HCT116 (cell line): Measurements from ENCODE around the gene TXNRD3. TPM values are rescaled to one million over a fixed set of nuclear protein-coding genes. Genes with fewer than 3 reads are reported as not detected.
A peak's percentile ranks its signal among the peaks of the same experiment; 100 is the strongest.

Experiments
- ATAC-seq: fragments of 200-7000 bp; cut with Tn5 transposase; 2 replicates; pipeline ENCODE4 v1.9.1; 2020; ENCODE audit warnings: mild to moderate bottlenecking, moderate library complexity
- BruUV-seq: library from RNA; stranded (reverse); fragments of 400-500 nt; replicated peaks from 2 replicates; lab custom pipeline; 2021; lab: Mats Ljungman, UMichigan
- CTCF ChIA-PET: fragments of 300-600 bp; sonication (Branson Sonifier 250); formaldehyde crosslinking; loops from one replicate; lab custom pipeline; 2021; ENCODE audit warnings: antibody characterized with exemption; lab: Charles Lee
- POLR2A ChIA-PET: fragments of 300-600, 350-600 bp; sonication (Branson Sonifier 250); formaldehyde crosslinking; loops from one replicate; lab custom pipeline; 2021; ENCODE audit warnings: antibody characterized with exemption; lab: Charles Lee
- RAD21 ChIA-PET, 2 experiments: fragments of 300-600 bp; sonication (Branson Sonifier 250); formaldehyde crosslinking; loops; one replicate each; lab custom pipeline; 2023; ENCODE audit warnings: low total read pairs in 2 of 2; ENCODE audit not compliant: uncharacterized antibody in 2 of 2, unreplicated experiment in 2 of 2, low non-redundant PET in 1 of 2; lab: Charles Lee
- DNase-seq: peaks from one replicate; pipeline ENCODE4 v3.0.0-alpha.2; 2010; ENCODE audit warnings: low read depth, low spot score
- H2AFZ ChIP-seq: fragments of 200-600 bp; shearing (Covaris generic), sonication (generic); 2 replicates; pipeline ENCODE4 v1.6.1; 2017; ENCODE audit warnings: low read depth, mixed run types, mixed read lengths, antibody characterized with exemption, low read length; ENCODE audit not compliant: poor library complexity, severe bottlenecking
- H3K27ac ChIP-seq: 2 replicates; pipeline ENCODE4 v1.5.1; 2012; ENCODE audit warnings: low read depth, low read length
- H3K27me3 ChIP-seq: fragments of 200-600 bp; sonication (generic); 2 replicates; pipeline ENCODE4 v1.6.1; 2016; ENCODE audit warnings: mixed run types, low read length, mixed read lengths; ENCODE audit not compliant: insufficient read depth
- H3K36me3 ChIP-seq, 2 experiments: fragments of 200-500 bp in 1 of 2; fragments of 200-600 bp in 1 of 2; sonication (Bioruptor generic) in 1 of 2; sonication (generic) in 1 of 2; 2 replicates each; pipeline versions ENCODE4 v1.5.1 to v1.6.1; 2014 to 2016; ENCODE audit warnings: low read length in 2 of 2, inconsistent platforms in 1 of 2, mixed read lengths in 1 of 2, mixed run types in 1 of 2; ENCODE audit not compliant: insufficient read depth in 2 of 2, control insufficient read depth in 1 of 2
- H3K4me1 ChIP-seq, 2 experiments: fragments of 200-600 bp in 1 of 2; sonication (generic) in 1 of 2; 2 replicates each; pipeline versions ENCODE4 v1.5.1 to v1.6.1; 2012 to 2017; ENCODE audit warnings: low read length in 2 of 2, inconsistent platforms in 1 of 2, mild to moderate bottlenecking in 1 of 2, mixed read lengths in 1 of 2, mixed run types in 1 of 2, moderate library complexity in 1 of 2; ENCODE audit not compliant: insufficient read depth in 2 of 2, control insufficient read depth in 1 of 2
- H3K4me2 ChIP-seq: fragments of 200-600 bp; sonication (generic); 2 replicates; pipeline ENCODE4 v1.6.1; 2017; ENCODE audit warnings: mixed run types, low read length, mixed read lengths
- H3K4me3 ChIP-seq, 2 experiments: fragments of 200-600 bp in 1 of 2; sonication (generic) in 1 of 2; replicated peaks in 1 of 2; 2 replicates each; pipeline ENCODE4 v1.5.1; 2011 to 2016; ENCODE audit warnings: low read length in 2 of 2, control low read depth in 1 of 2, low read depth in 1 of 2, mild to moderate bottlenecking in 1 of 2, mixed read lengths in 1 of 2, mixed run types in 1 of 2
- H3K79me2 ChIP-seq: fragments of 200-600 bp; sonication (generic); 2 replicates; pipeline ENCODE4 v1.6.1; 2017; ENCODE audit warnings: mild to moderate bottlenecking, mixed run types, low read length, moderate library complexity, mixed read lengths; ENCODE audit not compliant: insufficient read depth
- H3K9ac ChIP-seq: fragments of 200-600 bp; sonication (generic); 2 replicates; pipeline ENCODE4 v1.6.1; 2016; ENCODE audit warnings: low read length, mixed read lengths
- H3K9me2 ChIP-seq: fragments of 200-600 bp; sonication (generic), shearing (Covaris generic); 2 replicates; pipeline ENCODE4 v1.6.1; 2017; ENCODE audit warnings: mixed run types, mild to moderate bottlenecking, moderate library complexity; ENCODE audit not compliant: insufficient read depth
- H3K9me3 ChIP-seq, 2 experiments: fragments of 200-500 bp in 1 of 2; fragments of 200-600 bp in 1 of 2; sonication (Bioruptor generic) in 1 of 2; sonication (generic) in 1 of 2; 2 replicates each; pipeline ENCODE4 v1.6.1; 2014 to 2017; ENCODE audit warnings: low read length in 2 of 2, mixed read lengths in 2 of 2, inconsistent platforms in 1 of 2, low read depth in 1 of 2, mild to moderate bottlenecking in 1 of 2, mixed run types in 1 of 2, moderate library complexity in 1 of 2; ENCODE audit not compliant: control insufficient read depth in 1 of 2, insufficient read depth in 1 of 2
- H4K20me1 ChIP-seq: fragments of 200-600 bp; sonication (generic), shearing (Covaris generic); 2 replicates; pipeline ENCODE4 v1.6.1; 2017; ENCODE audit warnings: mixed run types, mild to moderate bottlenecking, moderate library complexity; ENCODE audit not compliant: insufficient read depth
- CEBPB ChIP-seq: IDR thresholded peaks from 2 replicates; pipeline ENCODE4 v1.6.1; 2012; ENCODE audit warnings: low read depth
- EZH2phosphoT487 ChIP-seq: fragments of 200-600 bp; IDR thresholded peaks from 2 replicates; pipeline ENCODE4 v1.6.1; 2018; ENCODE audit warnings: antibody characterized with exemption, borderline replicate concordance
- FOSL1 ChIP-seq: IDR thresholded peaks from 2 replicates; pipeline ENCODE4 v1.6.1; 2012; ENCODE audit warnings: low read depth
- POLR2A ChIP-seq: IDR thresholded peaks from 2 replicates; pipeline ENCODE4 v1.7.0; 2011; ENCODE audit warnings: borderline replicate concordance; ENCODE audit not compliant: insufficient read depth, insufficient read length; ENCODE audit errors: extremely low read depth
- RAD21 ChIP-seq: IDR thresholded peaks from 2 replicates; pipeline ENCODE4 v1.6.1; 2012; ENCODE audit warnings: low read depth, mild to moderate bottlenecking
- SP1 ChIP-seq: IDR thresholded peaks from 2 replicates; pipeline ENCODE4 v1.6.1; 2012; ENCODE audit warnings: low read depth
- TCF7L2 ChIP-seq: IDR thresholded peaks from 2 replicates; pipeline ENCODE4 v1.7.0; 2011; ENCODE audit warnings: borderline replicate concordance, inconsistent platforms; ENCODE audit not compliant: insufficient read depth, insufficient read length; ENCODE audit errors: extremely low read depth
- ZFX ChIP-seq: fragments of 450-650 bp; IDR thresholded peaks from 2 replicates; pipeline ENCODE4 v1.6.1; 2017
- ZNF274 ChIP-seq: fragments of 200-500 bp; sonication (Bioruptor generic); IDR thresholded peaks from 2 replicates; pipeline ENCODE4 v1.6.1; 2014; ENCODE audit warnings: mild to moderate bottlenecking, low read depth, low read length, inconsistent platforms
- intact Hi-C: fragments of 100-400 bp; cut with micrococcal nuclease; formaldehyde crosslinking; loops from 2 replicates; pipeline ENCODE4 v1.10.0; 2022
- total RNA-seq: library from RNA; stranded (reverse); gene quantifications from one replicate; pipeline ENCODE4 v1.2.1, GENCODE V29; 2021; ENCODE audit not compliant: unreplicated experiment
- TF ChIP-seq, protein P1 (sequence below): IDR thresholded peaks from 2 replicates; pipeline ENCODE4 v1.6.1; 2012

TXNRD3 gene
- total RNA-seq, 1 experiment from 2014 or later, result 19.3 TPM

DNA sequence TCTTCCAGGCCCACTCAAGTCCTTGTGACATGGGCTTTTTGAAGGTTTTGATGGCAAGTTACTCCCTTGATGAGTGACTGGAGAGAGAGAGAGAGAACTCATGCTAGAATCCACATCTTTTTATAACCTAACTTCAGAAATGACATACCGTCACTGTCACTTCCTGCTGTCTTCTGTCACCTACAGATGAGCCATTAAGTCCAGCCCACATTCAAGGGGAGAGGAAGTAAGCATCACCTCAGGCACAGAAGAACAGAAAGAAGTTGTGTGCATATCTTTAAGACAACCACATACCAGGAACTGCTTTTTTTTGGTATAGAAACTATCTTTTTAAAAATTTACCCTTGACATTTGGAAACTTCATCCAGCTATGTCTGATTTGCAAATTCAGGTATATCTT is 16.6 kb upstream of the TXNRD3 start:
- Histone ChIP-seq H3K27ac (no peak overlapping the region), H3K9ac (no peak overlapping the region), H3K4me1 (no peaks in the 10 kb centered on the region), H3K4me2 (no peak overlapping the region), H4K20me1 (no peaks in the 10 kb centered on the region), H3K36me3 (no peaks in the 10 kb centered on the region), H3K9me3 (no peaks in the 10 kb centered on the region; a peak in 1 of 4 replicates), H3K79me2 (no peaks in the 10 kb centered on the region), H3K4me3 (no peak overlapping the region), H3K9me2 (no peaks in the 10 kb centered on the region), H3K27me3 (no peaks in the 10 kb centered on the region), H2AFZ (peak overlapping the region; percentile 3)
- no peak for DNase-seq
- TF ChIP-seq EZH2phosphoT487 (no peak), RAD21 (no peak), POLR2A (no peak), FOSL1 (no peak), TCF7L2 (no peak), CEBPB (no peak), ZNF274 (no peak), ZFX (no peak), SP1 (no peak)
- TF ChIP-seq, protein P1, sequence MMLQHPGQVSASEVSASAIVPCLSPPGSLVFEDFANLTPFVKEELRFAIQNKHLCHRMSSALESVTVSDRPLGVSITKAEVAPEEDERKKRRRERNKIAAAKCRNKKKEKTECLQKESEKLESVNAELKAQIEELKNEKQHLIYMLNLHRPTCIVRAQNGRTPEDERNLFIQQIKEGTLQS, result no peak
- no peak for ATAC-seq
- ChIA-PET RAD21 (no interaction called here), CTCF (interaction anchor here (0.8 kb wide), 1 partner anchor 8 kb away, joined by 3 read pairs; no protein-coding TSS in a partner anchor), POLR2A (no interaction called here)
- intact Hi-C loops, result no loop called here
- no TSS peak for BruUV-seq
